Ectodermal cell (in vitro differentiated cells): Measurements from ENCODE around the gene FAM180B.
"Not testable (repeated sequence)": the region's sequence is repeated elsewhere in the genome, so short reads cannot be mapped to it uniquely, and the experiment has no call there.

Source experiments
- H3K27ac ChIP-seq: 2 replicates; pipeline ENCODE4 v1.7.0; 2013; ENCODE audit warnings: mild to moderate bottlenecking, low read depth, low read length; ENCODE audit not compliant: insufficient read depth, poor library complexity, severe bottlenecking
- H3K27me3 ChIP-seq: 2 replicates; pipeline ENCODE4 v1.7.0; 2013; ENCODE audit warnings: mild to moderate bottlenecking, low read length; ENCODE audit not compliant: insufficient read depth, control insufficient read depth, poor library complexity, severe bottlenecking
- H3K36me3 ChIP-seq: one replicate; pipeline ENCODE4 v1.7.0; 2013; ENCODE audit warnings: low read length; ENCODE audit not compliant: control insufficient read depth, insufficient read depth
- H3K4me1 ChIP-seq: one replicate; pipeline ENCODE4 v1.7.0; 2013; ENCODE audit warnings: low read length; ENCODE audit not compliant: control insufficient read depth, insufficient read depth
- H3K4me3 ChIP-seq: 2 replicates; pipeline ENCODE4 v1.7.0; 2013; ENCODE audit warnings: low read depth, low read length, control low read depth; ENCODE audit not compliant: insufficient read depth
- H3K9me3 ChIP-seq: 2 replicates; pipeline ENCODE4 v1.7.0; 2013; ENCODE audit warnings: mild to moderate bottlenecking, low read length, moderate library complexity; ENCODE audit not compliant: control insufficient read depth
- WGBS, 2 experiments: methylation state at CpG; one replicate each; pipeline ENCODE4 v1.1.7; 2013; ENCODE audit warnings: missing lambda C conversion rate in 2 of 2; 5-methylcytosine and 5-hydroxymethylcytosine counted together

Gene FAM180B

GRCh38 chr11:47615249-47615648 is 28.8 kb downstream of the FAM180B start:
- Histone ChIP-seq H3K27me3 (no peaks in the 10 kb centered on the region), H3K27ac (no peak overlapping the region), H3K4me3 (no peak overlapping the region), H3K4me1 (no peaks in the 10 kb centered on the region), H3K36me3 (peaks cover under 1% of the 10 kb centered on the region), H3K9me3 (no peaks in the 10 kb centered on the region)

GRCh38 chr11:47616726-47617416 is 30.4 kb downstream of the FAM180B start:
- H3K4me3 ChIP-seq = no peak overlapping the region
- H3K27me3 ChIP-seq = no peaks in the 10 kb centered on the region
- H3K9me3 ChIP-seq = no peaks in the 10 kb centered on the region
- WGBS, 2 experiments = 86 to 88% methylated on average over 10 of the region's 10 CpGs
- no peaks in the 10 kb centered on the region for H3K4me1 ChIP-seq
- H3K27ac ChIP-seq = no peak overlapping the region
- peaks cover 15% of the 10 kb centered on the region for H3K36me3 ChIP-seq

- WGBS, 2 experiments = 91 to 93% methylated on average over 3 of the region's 3 CpGs
- H3K4me3 ChIP-seq = no peak overlapping the region
- no peaks in the 10 kb centered on the region for H3K4me1 ChIP-seq
- H3K27ac ChIP-seq = no peak overlapping the region
- peaks cover 15% of the 10 kb centered on the region for H3K36me3 ChIP-seq
- no peaks in the 10 kb centered on the region for H3K9me3 ChIP-seq
- H3K27me3 ChIP-seq = no peaks in the 10 kb centered on the region
Measured at GRCh38 chr11:47617417-47617809, 30.9 kb downstream of the FAM180B start.

- peaks cover 31% of the 10 kb centered on the region for H3K36me3 ChIP-seq
- H3K27me3 ChIP-seq = no peaks in the 10 kb centered on the region
- H3K4me3 ChIP-seq = no peak overlapping the region
- no peaks in the 10 kb centered on the region for H3K9me3 ChIP-seq
- WGBS, 2 experiments = 95 to 96% methylated on average over 2 of the region's 2 CpGs
- H3K27ac ChIP-seq = no peak overlapping the region
- H3K4me1 ChIP-seq = no peaks in the 10 kb centered on the region
Measured at GRCh38 chr11:47620836-47621378, 34.4 kb downstream of the FAM180B start.

GRCh38 chr11:47626234-47626633 is 39.8 kb downstream of the FAM180B start:
- H3K27me3 ChIP-seq = no peaks in the 10 kb centered on the region
- no peak overlapping the region for H3K27ac ChIP-seq
- peaks cover 37% of the 10 kb centered on the region for H3K36me3 ChIP-seq
- H3K4me1 ChIP-seq = no peaks in the 10 kb centered on the region
- H3K9me3 ChIP-seq = no peaks in the 10 kb centered on the region
- no peak overlapping the region for H3K4me3 ChIP-seq
- 92 to 94% methylated on average over 8 of the region's 8 CpGs for WGBS, 2 experiments

GRCh38 chr11:47628026-47628425 is 41.5 kb downstream of the FAM180B start:
- no peaks in the 10 kb centered on the region for H3K27me3 ChIP-seq
- no peak overlapping the region for H3K27ac ChIP-seq
- H3K36me3 ChIP-seq = peaks cover 36% of the 10 kb centered on the region
- WGBS, 2 experiments = 96 to 97% methylated on average over 4 of the region's 4 CpGs
- H3K4me1 ChIP-seq = no peaks in the 10 kb centered on the region
- H3K4me3 ChIP-seq = no peak overlapping the region
- no peaks in the 10 kb centered on the region for H3K9me3 ChIP-seq

- WGBS, 2 experiments = 87 to 100% methylated on average over 1 to 2 of the region's 5 CpGs
- no peaks in the 10 kb centered on the region for H3K4me1 ChIP-seq
- H3K36me3 ChIP-seq = peaks cover 29% of the 10 kb centered on the region
- H3K27me3 ChIP-seq = no peaks in the 10 kb centered on the region
- no peaks in the 10 kb centered on the region for H3K9me3 ChIP-seq
- H3K27ac ChIP-seq = no peak overlapping the region
- no peak overlapping the region for H3K4me3 ChIP-seq
Measured at GRCh38 chr11:47631473-47631872, 45.0 kb downstream of the FAM180B start.

GRCh38 chr11:47636331-47636730 is 49.9 kb downstream of the FAM180B start:
- H3K27ac ChIP-seq, H3K27me3 ChIP-seq, H3K4me3 ChIP-seq, H3K9me3 ChIP-seq, H3K4me1 ChIP-seq: not testable (repeated sequence)
- H3K36me3 ChIP-seq = peaks cover 15% of the 10 kb centered on the region
- 95 to 96% methylated on average over 11 of the region's 11 CpGs for WGBS, 2 experiments
